Neutrophil (primary cell): Measurements from ENCODE around the gene ZNF445.
"Not testable (repeated sequence)": the region's sequence is repeated elsewhere in the genome, so short reads cannot be mapped to it uniquely, and the experiment has no call there.

Experiments used
- H3K27ac ChIP-seq: fragments of 200-600 bp; sonication (generic); 2 replicates; pipeline ENCODE4 v1.5.1; 2016; ENCODE audit warnings: mild to moderate bottlenecking, moderate library complexity
- H3K27me3 ChIP-seq: fragments of 200-600 bp; sonication (generic); 2 replicates; pipeline ENCODE4 v1.6.0; 2016; ENCODE audit warnings: mild to moderate bottlenecking
- H3K36me3 ChIP-seq: fragments of 200-600 bp; sonication (generic); 2 replicates; pipeline ENCODE4 v1.5.1; 2017
- H3K4me1 ChIP-seq, 2 experiments: fragments of 200-600 bp in 1 of 2; sonication (generic) in 1 of 2; 1 replicate in 1 of 2; 2 replicates in 1 of 2; pipeline versions ENCODE4 v1.5.1 to v1.6.1; 2013 to 2016; ENCODE audit warnings: low read depth in 1 of 2, low read length in 1 of 2, mild to moderate bottlenecking in 1 of 2, moderate library complexity in 1 of 2; ENCODE audit not compliant: control insufficient read depth in 1 of 2, insufficient read depth in 1 of 2
- H3K4me3 ChIP-seq, 2 experiments: fragments of 200-600 bp in 1 of 2; sonication (generic) in 1 of 2; 1 replicate in 1 of 2; 2 replicates in 1 of 2; pipeline ENCODE4 v1.5.1; 2013 to 2016; ENCODE audit warnings: low read depth in 1 of 2, low read length in 1 of 2, mild to moderate bottlenecking in 1 of 2, moderate library complexity in 1 of 2
- H3K9me3 ChIP-seq: fragments of 200-600 bp; sonication (generic); 2 replicates; pipeline ENCODE4 v1.5.1; 2016
- TF ChIP-seq, protein P1 (sequence below): fragments of 200-600 bp; sonication (generic); IDR thresholded peaks from 2 replicates; pipeline ENCODE4 v1.5.1; 2016; ENCODE audit warnings: antibody characterized with exemption

ZNF445 gene

GRCh38 chr3:44402548-44402947 is 74.9 kb downstream of the ZNF445 start:
- Histone ChIP-seq H3K36me3 (peaks cover 5% of the 10 kb centered on the region), H3K4me3 (no peak overlapping the region), H3K27me3 (no peaks in the 10 kb centered on the region), H3K9me3 (no peaks in the 10 kb centered on the region), H3K4me1 (no peaks in the 10 kb centered on the region), H3K27ac (no peak overlapping the region)
- TF ChIP-seq, protein P1, sequence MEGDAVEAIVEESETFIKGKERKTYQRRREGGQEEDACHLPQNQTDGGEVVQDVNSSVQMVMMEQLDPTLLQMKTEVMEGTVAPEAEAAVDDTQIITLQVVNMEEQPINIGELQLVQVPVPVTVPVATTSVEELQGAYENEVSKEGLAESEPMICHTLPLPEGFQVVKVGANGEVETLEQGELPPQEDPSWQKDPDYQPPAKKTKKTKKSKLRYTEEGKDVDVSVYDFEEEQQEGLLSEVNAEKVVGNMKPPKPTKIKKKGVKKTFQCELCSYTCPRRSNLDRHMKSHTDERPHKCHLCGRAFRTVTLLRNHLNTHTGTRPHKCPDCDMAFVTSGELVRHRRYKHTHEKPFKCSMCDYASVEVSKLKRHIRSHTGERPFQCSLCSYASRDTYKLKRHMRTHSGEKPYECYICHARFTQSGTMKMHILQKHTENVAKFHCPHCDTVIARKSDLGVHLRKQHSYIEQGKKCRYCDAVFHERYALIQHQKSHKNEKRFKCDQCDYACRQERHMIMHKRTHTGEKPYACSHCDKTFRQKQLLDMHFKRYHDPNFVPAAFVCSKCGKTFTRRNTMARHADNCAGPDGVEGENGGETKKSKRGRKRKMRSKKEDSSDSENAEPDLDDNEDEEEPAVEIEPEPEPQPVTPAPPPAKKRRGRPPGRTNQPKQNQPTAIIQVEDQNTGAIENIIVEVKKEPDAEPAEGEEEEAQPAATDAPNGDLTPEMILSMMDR: no peak

GRCh38 chr3:44400771-44401170 is 76.7 kb downstream of the ZNF445 start:
- Histone ChIP-seq H3K27ac (no peak overlapping the region), H3K4me1 (no peaks in the 10 kb centered on the region), H3K27me3 (no peaks in the 10 kb centered on the region), H3K9me3 (no peaks in the 10 kb centered on the region), H3K36me3 (peaks cover 15% of the 10 kb centered on the region), H3K4me3 (no peak overlapping the region)
- TF ChIP-seq, protein P1: no peak

DNA sequence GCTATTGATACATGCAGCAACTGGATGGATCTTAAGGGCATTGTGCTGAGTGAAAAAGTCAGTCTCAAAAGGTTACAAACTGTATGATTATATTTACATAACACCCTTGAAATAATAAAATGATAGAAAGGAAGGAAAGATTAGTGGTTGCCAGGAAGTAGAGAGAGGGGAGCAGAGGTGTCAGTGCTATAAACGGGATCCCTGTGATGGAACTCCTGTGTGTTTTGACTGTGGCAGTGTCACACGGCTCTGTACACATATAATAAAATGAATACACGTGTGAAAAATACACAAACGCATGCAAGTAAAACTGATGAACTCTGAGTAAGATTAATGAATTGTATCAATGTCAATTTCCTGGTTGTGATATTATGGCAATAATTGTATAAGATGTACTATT is 78.6 kb downstream of the ZNF445 start:
- H3K9me3 ChIP-seq: no peaks in the 10 kb centered on the region
- H3K4me1 ChIP-seq: no peaks in the 10 kb centered on the region
- H3K27ac ChIP-seq: no peak overlapping the region
- peaks cover 15% of the 10 kb centered on the region for H3K36me3 ChIP-seq
- H3K27me3 ChIP-seq: no peaks in the 10 kb centered on the region
- no peak overlapping the region for H3K4me3 ChIP-seq
- TF ChIP-seq, protein P1: no peak

- not testable (repeated sequence) for H3K27me3 ChIP-seq, H3K9me3 ChIP-seq, H3K4me3 ChIP-seq, H3K4me1 ChIP-seq, H3K27ac ChIP-seq
- peaks cover 15% of the 10 kb centered on the region for H3K36me3 ChIP-seq
Observed at GRCh38 chr3:44398271-44398670, 79.2 kb downstream of the ZNF445 start.

GRCh38 chr3:44396200-44397171 is 81.0 kb downstream of the ZNF445 start:
- no peak overlapping the region for H3K27ac ChIP-seq
- H3K27me3 ChIP-seq: no peaks in the 10 kb centered on the region
- H3K4me1 ChIP-seq: no peaks in the 10 kb centered on the region
- no peak overlapping the region for H3K4me3 ChIP-seq
- peaks cover 10% of the 10 kb centered on the region for H3K36me3 ChIP-seq
- no peaks in the 10 kb centered on the region for H3K9me3 ChIP-seq
- TF ChIP-seq, protein P1: no peak

GRCh38 chr3:44395714-44396113 is 81.8 kb downstream of the ZNF445 start:
- no peaks in the 10 kb centered on the region for H3K9me3 ChIP-seq
- no peak overlapping the region for H3K27ac ChIP-seq
- TF ChIP-seq, protein P1: no peak

More at GRCh38 chr3:44395714-44396113, 81.8 kb downstream of the ZNF445 start:
- Histone ChIP-seq H3K4me1 (no peaks in the 10 kb centered on the region), H3K36me3 (peaks cover 10% of the 10 kb centered on the region), H3K4me3 (no peak overlapping the region), H3K27me3 (no peaks in the 10 kb centered on the region)
